GM18909 (cell line): ENCODE results near the gene PTPRT.

ENCODE experiments used
- ATAC-seq: cut with Tn5 transposase; IDR thresholded peaks from one replicate; pipeline ENCODE4 v1.9.1; 2021; ENCODE audit warnings: mild to moderate bottlenecking; ENCODE audit not compliant: unreplicated experiment, poor library complexity

The PTPRT gene

GRCh38 chr20:42749556-42749955, 440.1 kb downstream of the PTPRT start:
- ATAC-seq = no peak

- no peak for ATAC-seq
Measured at GRCh38 chr20:42747765-42748411, 441.8 kb downstream of the PTPRT start.

- no peak for ATAC-seq
Measured at GRCh38 chr20:42744756-42745465, 444.8 kb downstream of the PTPRT start.

GRCh38 chr20:42742926-42743325, 446.8 kb downstream of the PTPRT start:
- no peak for ATAC-seq

GRCh38 chr20:42741906-42742305, 447.8 kb downstream of the PTPRT start:
- no peak for ATAC-seq

GRCh38 chr20:42740226-42740870, 449.4 kb downstream of the PTPRT start:
- no peak for ATAC-seq

- ATAC-seq = no peak
Measured at GRCh38 chr20:42739683-42740082, 450.0 kb downstream of the PTPRT start.

GRCh38 chr20:42735539-42735938, 454.2 kb downstream of the PTPRT start:
- no peak for ATAC-seq

- no peak for ATAC-seq
Measured at GRCh38 chr20:42734660-42735368, 454.9 kb downstream of the PTPRT start.

GRCh38 chr20:42721923-42722322, 467.8 kb downstream of the PTPRT start:
- no peak for ATAC-seq

GRCh38 chr20:42714298-42715141, 475.2 kb downstream of the PTPRT start:
- no peak for ATAC-seq

GRCh38 chr20:42708266-42708665, 481.4 kb downstream of the PTPRT start:
- no peak for ATAC-seq

- no peak for ATAC-seq
Measured at GRCh38 chr20:42706759-42707158, 482.9 kb downstream of the PTPRT start.

- no peak for ATAC-seq
Measured at GRCh38 chr20:42705550-42705949, 484.2 kb downstream of the PTPRT start.

GRCh38 chr20:42703744-42704143, 486.0 kb downstream of the PTPRT start:
- no peak for ATAC-seq

- no peak for ATAC-seq
Measured at GRCh38 chr20:42701948-42702347, 487.8 kb downstream of the PTPRT start.

- no peak for ATAC-seq
Measured at GRCh38 chr20:42700372-42700771, 489.3 kb downstream of the PTPRT start.

GRCh38 chr20:42697962-42698361, 491.7 kb downstream of the PTPRT start:
- ATAC-seq = no peak

- no peak for ATAC-seq
Measured at GRCh38 chr20:42690842-42691437, 498.8 kb downstream of the PTPRT start.

- no peak for ATAC-seq
Measured at GRCh38 chr20:42688576-42688975, 501.1 kb downstream of the PTPRT start.
